NCI-H2107 treated with DMSO at 0.1 percent for 48 hours (cell line): Measurements from ENCODE around the gene DNLZ.
"Not testable (repeated sequence)": the region's sequence is repeated elsewhere in the genome, so short reads cannot be mapped to it uniquely, and the experiment has no call there.

Experiments
- DNase-seq: peaks from one replicate; lab custom pipeline; 2025; ENCODE audit not compliant: unreplicated experiment; lab: John Stamatoyannopoulos, UW

Gene DNLZ

DNA sequence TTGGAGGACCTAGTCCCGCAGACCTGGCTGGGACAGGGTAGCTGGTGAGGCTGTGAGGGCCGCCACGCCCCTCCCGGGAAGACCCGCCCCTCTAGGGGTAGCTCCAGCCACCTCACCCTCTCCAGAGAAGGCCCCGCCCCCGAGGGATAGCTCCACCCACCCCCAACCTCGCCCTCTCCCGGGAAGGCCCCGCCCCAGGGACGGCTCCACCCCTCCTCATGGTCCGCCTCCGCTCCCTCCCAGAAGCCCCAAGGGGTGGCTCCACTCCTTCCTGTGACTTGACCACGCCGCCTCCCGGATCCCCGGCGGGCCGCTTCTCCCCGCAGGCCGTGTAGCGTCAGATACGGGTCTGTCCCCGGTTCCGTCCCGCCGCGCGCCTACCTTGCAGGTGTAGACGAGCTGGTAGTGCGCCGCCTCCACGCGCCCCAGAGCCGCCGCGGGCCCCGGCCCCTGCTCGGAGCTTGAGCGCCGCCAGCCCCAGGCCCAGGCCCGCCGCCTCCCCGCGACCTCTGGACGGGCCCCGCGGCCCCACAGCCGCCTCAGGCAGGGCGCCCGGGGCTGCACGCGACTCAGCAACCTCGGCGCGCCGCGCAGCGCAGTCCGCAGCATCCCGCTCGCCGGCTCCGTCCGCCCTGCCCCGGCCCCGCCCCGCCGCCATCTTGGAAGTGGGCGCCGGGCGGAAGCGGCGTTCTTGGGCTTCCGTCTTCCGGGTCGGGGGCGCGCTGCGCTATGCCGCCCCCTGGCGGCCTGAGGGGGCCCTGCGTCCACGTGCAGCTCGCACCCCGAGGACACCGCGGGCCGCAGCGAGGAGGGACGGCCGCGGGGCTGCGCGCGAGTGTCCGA, at the start of gene DNLZ:
TSS of gene DNLZ (minus strand) at position 639 of the 843 bp plus-strand sequence. CDS start at position 609, 30 bp downstream.
- peak; percentile 57 for DNase-seq

DNA sequence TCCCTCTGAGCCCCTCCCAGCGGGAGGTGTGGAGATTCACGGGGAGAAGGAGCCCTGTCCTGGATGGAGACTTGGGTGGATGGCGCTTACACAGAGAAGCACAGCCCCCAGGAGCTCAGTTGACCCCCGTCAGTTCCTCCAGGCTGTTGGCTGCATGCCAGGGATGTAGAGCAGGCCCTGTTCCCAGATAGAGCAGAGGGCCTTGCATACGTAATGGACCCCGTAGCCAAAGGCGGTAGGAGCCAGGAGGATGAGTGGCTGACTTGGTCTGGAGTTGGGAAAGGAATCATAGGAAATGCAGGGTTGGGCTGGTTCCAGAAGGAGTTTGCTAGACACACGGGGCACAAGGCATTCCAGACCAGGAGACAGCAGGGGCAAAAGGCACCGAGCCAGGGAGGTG, 49.4 kb upstream of the DNLZ start:
- no peak for DNase-seq

DNA sequence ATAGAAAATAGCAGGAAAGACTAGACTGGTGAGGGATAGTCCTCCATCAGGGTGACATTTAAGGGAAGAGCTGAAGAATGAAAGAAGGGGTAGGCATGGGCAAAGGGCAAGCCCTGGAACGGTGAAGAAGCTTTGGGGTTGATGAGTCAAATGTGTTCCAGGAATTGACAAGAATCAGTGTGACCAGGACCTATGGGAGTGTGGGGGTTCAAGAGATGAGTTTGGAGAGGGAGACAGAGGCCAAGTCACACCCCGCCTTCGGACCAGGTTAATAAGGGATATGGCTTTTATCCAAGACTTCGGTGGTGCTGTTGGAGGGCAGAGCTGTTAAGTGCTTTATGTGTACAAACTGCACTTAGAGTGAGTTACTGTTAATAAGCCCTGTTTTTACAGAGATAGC, 47.8 kb upstream of the DNLZ start:
- DNase-seq = no peak

GRCh38 chr9:136410500-136411287, 47.1 kb upstream of the DNLZ start, which contains the start of the genes ENTR1 and PMPCA:
TSS of gene ENTR1 (minus strand) at chr9:136410614. CDS start at chr9:136410397, 217 bp downstream.
TSS of gene PMPCA (plus strand) at chr9:136410658. CDS start at chr9:136410669, 11 bp downstream.
- peak; percentile 73 for DNase-seq

GRCh38 chr9:136409557-136410455, 46.3 kb upstream of the DNLZ start:
- DNase-seq = no peak

- DNase-seq = no peak
Measured at GRCh38 chr9:136407911-136408310, 44.4 kb upstream of the DNLZ start.

DNA sequence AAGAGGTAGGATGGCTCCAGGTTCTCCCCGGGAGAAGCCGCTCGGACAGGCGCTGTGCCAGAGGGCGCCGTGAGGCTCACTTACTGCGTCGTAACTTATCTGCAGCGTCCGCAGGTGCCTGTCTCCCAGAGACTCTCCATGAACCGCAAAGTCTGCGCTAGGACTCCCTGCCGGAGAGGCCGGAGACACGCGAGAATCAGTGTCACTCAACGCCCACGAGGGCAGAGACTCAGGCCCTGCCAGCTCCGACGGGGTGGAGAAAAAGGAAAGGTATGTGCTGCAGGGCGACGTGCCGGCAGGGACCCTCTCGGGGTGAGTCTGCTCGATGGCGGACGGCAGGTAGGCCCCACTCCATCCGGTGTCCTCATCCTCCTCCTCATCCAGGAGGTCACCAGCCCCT, 43.5 kb upstream of the DNLZ start:
- DNase-seq = not testable (repeated sequence)

DNA sequence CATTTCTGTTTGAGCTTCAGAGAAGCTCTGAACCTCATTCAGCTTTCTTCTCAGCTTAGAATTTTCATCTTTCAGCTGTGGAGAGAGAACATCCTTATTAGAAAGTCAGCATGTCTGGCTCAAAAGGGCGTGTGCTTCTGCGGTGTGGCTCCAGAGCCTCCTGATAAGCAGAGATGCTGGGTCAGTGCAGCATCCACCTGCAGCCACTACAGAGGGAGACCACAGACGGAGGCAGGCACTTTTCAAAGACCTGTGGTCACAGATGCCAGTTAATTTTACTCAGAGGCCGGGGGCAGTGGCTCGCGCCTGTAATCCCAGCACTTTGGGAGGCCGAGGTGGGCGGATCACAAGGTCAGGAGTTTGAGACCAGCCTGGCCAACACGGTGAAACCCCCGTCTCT, 42.4 kb upstream of the DNLZ start:
- not testable (repeated sequence) for DNase-seq

GRCh38 chr9:136405481-136405880, 41.9 kb upstream of the DNLZ start:
- no peak for DNase-seq

DNA sequence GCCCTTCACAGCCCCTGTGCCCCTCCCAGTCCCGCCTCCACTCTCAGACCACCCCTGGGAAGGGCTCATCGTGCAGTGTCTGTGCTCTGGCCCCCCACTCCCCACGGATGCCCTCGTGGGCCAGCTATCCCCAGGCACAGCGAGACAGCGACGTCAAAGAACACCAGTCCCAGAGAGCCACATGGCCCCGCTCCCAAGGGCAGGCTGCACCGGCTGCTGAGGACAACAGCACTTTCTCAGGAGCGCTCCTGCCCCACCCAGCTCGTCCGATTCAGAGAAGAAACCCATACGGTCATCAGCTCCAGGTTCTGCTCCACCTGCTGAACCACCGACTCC, 41.2 kb upstream of the DNLZ start:
- no peak for DNase-seq

DNA sequence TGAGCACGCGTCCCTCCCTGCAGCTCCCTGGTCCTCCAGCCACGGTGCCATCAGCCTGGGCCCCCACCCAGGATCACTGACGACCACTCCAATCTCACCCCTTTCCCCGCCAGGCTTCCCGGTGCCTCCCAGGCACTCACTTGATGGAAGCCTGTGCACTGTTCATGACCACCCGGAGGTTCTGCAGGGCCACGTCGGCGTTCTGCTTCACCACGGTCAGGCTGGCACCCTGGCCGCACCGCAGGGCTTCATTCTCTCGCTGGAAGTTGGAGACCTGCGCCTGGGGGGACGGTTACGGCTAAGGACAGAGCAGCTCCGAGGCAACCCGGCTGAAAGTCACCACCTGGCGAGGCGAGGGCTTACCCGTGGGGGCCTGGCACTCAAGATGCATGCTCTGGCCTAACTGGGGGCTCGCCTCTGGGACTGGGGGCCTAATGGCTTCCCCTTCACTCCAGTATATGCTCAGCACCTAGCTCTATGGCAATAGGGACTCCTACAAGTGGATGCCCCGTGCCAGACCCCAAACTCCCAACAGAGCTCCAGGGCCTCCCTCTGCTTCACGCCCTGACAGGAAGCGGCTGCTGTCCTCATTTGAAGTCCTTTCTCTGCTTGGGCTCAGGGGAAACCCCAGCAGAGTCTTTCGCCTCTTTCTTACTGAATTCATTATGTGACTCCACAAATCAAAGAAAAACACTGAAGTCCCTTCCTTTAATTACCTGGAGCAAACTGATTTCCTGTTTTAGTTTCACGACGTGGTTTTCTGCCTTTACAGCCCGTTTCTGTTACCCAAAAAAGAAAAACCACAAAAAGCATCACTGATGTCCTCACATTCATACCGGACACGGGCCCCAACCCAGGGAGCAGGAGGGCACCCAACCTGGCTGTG, 40.6 kb upstream of the DNLZ start:
- DNase-seq = no peak

- DNase-seq = no peak
Measured at GRCh38 chr9:136403538-136403914, 40.0 kb upstream of the DNLZ start.

DNA sequence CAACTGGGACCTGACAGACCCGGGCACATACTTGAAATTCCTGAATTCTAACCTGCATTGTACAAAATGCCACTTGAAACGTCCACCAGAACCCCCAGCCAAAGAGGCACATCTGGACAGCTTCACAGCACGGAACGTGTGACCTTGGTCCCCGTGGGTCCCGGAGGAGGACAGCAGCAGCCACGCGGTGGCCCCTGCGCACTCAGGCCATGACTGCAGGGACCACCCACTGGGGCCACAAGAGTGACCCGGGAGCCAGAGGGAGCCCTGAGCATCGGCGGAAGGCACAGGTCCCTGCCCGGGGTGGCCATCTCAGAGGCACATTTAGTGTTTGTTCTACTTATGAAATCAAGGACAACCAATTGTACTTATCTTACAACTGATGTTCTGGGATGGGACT, 38.5 kb upstream of the DNLZ start:
- no peak for DNase-seq

DNA sequence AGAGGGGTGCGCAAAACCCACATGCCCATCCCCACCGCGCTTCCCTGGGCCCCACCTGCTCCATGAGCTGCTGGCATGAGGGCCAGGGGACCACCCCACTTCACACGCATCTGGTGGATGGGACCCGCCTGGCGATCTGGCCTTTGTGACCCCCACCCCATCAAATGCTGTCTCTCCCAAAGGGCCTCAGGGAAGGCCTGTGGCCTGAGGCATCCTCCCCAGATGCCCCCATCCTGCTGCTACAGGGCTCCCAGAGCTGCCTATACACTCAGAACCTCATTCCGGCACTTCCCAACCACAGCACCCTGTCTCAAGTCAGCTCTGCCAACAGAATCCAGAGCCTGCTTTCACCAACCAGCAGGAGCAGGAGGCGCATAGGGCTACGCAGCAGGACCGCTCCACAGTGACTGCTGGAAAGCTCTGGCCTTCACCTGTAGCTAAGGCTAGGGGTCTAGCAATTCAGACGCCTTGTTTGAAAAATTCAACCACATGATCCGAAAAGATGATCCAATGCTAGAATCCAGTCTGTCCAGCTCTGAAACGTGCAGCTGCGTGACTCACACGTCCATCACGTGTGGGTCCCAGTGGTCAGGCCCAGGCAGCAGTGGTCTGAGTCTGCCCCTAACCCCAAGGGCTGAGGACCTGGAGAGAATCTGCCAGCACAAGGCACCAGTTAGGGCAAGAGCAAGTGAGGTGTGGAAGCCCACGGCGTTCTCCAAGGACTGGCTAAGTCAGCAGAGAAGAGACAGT, 37.8 kb upstream of the DNLZ start:
- DNase-seq = no peak

DNA sequence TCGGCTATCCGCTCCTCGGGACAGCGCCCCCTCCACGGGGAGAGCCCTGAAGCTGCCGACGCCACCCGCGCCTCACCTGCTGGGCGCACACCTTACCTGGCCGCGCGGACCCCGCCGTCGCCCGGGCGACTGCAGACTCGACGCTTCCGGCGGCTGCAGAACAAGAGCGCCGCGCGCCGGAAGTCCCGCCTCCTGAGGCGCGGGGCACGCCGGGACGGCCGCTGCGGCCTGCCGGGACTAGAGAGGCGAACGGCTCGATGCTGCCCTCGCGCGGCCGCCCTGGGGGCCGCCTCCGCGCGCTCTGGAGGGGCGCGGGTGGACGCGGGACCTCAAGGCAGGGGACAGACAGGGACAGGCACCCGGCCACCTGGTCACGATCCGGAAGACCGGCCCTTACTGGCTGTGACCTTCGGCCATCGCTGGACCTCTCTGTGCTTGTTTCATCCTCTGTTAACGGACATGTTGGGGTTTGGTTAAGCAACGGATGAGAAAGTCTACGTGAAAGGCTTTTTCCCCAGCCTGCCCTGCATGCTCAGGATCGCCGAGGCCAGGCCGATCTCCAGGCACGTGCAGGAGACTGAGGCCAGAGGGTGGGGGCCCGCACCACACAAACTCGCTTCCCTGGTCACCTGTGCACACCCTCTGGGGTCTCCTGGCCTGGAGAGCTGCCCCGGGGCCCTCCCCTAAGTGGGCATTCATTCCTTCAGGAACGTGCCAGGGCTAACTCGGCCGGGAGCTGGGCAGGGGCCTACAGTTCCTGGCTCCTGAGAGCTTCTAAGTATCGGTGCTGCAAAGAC, 36.7 kb upstream of the DNLZ start, which contains the start of gene SNAPC4:
TSS of gene SNAPC4 (minus strand) at position 133 of the 797 bp plus-strand sequence. CDS start 1,742 bp downstream, outside the sequence.
- peak; percentile 67 for DNase-seq

- peak; percentile 3 for DNase-seq
Measured at GRCh38 chr9:136399176-136400037, 35.9 kb upstream of the DNLZ start.

DNA sequence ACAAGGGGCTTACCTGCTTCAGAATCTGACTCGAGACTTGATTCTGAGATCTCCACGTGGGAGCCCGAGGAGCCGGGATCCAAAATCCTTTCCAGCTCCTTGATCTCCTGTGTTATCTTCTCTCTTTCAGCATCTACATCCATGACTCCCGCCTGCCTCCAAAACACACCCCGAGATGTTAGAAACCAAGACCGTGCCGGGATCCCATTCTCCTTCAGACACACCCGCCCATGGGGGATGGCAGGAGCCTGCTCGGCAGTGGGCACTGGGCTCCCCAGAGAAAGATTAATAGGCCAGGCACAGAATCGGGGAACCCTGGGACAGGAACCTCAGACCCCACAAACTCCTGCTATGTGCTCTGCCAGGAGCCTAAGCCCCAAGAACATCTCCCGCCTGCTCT, 34.7 kb upstream of the DNLZ start:
- no peak for DNase-seq

GRCh38 chr9:136397643-136398042, 34.1 kb upstream of the DNLZ start:
- no peak for DNase-seq
